Endothelial cell of umbilical vein (primary cell): ENCODE data around the gene ZNF839. TPM values are rescaled to one million over a fixed set of nuclear protein-coding genes. Genes with fewer than 3 reads are reported as not detected.

ENCODE experiments used
- BruUV-seq: library from RNA; stranded (reverse); fragments of 400-500 nt; replicated peaks from 2 replicates; lab custom pipeline; 2021; lab: Mats Ljungman, UMichigan
- CTCF ChIA-PET: fragments of 300-600, 350-600 bp; sonication (Branson Sonifier 250); formaldehyde crosslinking; loops from one replicate; lab custom pipeline; 2021; ENCODE audit warnings: antibody characterized with exemption, inconsistent platforms; lab: Charles Lee
- POLR2A ChIA-PET: fragments of 300-600, 350-600 bp; sonication (Branson Sonifier 250); formaldehyde crosslinking; loops from one replicate; lab custom pipeline; 2021; ENCODE audit warnings: antibody characterized with exemption, inconsistent platforms; lab: Charles Lee
- DNase-seq: peaks from one replicate; pipeline ENCODE4 v3.0.0-alpha.2; 2011; ENCODE audit warnings: low read depth, low spot score
- FAIRE-seq: peaks from 2 replicates; lab custom pipeline; 2011; peaks lifted over from hg19 to GRCh38; lab: Jason Lieb, UNC
- H2AFZ ChIP-seq: 2 replicates; pipeline ENCODE4 v1.6.0; 2012; ENCODE audit warnings: low read depth, low read length, control low read depth, inconsistent platforms
- H3K27ac ChIP-seq: 2 replicates; pipeline ENCODE4 v1.5.1; 2011; ENCODE audit warnings: low read depth, mild to moderate bottlenecking, control low read depth, low read length, moderate library complexity; ENCODE audit not compliant: insufficient read depth
- H3K27me3 ChIP-seq, 2 experiments: 2 replicates each; pipeline versions ENCODE4 v1.6.0 to v1.6.1; 2011; ENCODE audit warnings: low read length in 2 of 2, mixed read lengths in 1 of 2; ENCODE audit not compliant: control insufficient read depth in 2 of 2, insufficient read depth in 2 of 2
- H3K36me3 ChIP-seq, 2 experiments: 2 replicates in 1 of 2; 3 replicates in 1 of 2; pipeline ENCODE4 v1.5.1; 2011; ENCODE audit warnings: low read length in 2 of 2, mild to moderate bottlenecking in 1 of 2, moderate library complexity in 1 of 2; ENCODE audit not compliant: control insufficient read depth in 2 of 2, insufficient read depth in 2 of 2; ENCODE audit errors: extremely low read depth in 1 of 2
- H3K4me1 ChIP-seq: 3 replicates; pipeline ENCODE4 v1.5.1; 2011; ENCODE audit warnings: mild to moderate bottlenecking, low read length; ENCODE audit not compliant: control insufficient read depth, insufficient read depth; ENCODE audit errors: extremely low read depth
- H3K4me2 ChIP-seq: 2 replicates; pipeline ENCODE4 v1.6.1; 2011; ENCODE audit warnings: low read length, control low read depth, mixed read lengths; ENCODE audit not compliant: insufficient read depth
- H3K4me3 ChIP-seq, 3 experiments: fragments of 200-600 bp in 1 of 3; sonication (generic), shearing (Covaris generic) in 1 of 3; replicated peaks in 1 of 3; 2 replicates each; pipeline ENCODE4 v1.5.1; 2011 to 2016; ENCODE audit warnings: control low read depth in 3 of 3, low read length in 3 of 3, mild to moderate bottlenecking in 2 of 3, inconsistent platforms in 1 of 3, low read depth in 1 of 3, moderate library complexity in 1 of 3; ENCODE audit not compliant: insufficient read depth in 1 of 3
- H3K79me2 ChIP-seq: 2 replicates; pipeline ENCODE4 v1.6.0; 2012; ENCODE audit warnings: low read length, inconsistent platforms; ENCODE audit not compliant: control insufficient read depth, insufficient read depth
- H3K9ac ChIP-seq: replicated peaks from 2 replicates; pipeline ENCODE3; 2011; ENCODE audit warnings: low read length, control low read depth; ENCODE audit not compliant: insufficient read depth; ENCODE audit errors: extremely low read depth
- H3K9me1 ChIP-seq: replicated peaks from 3 replicates; pipeline ENCODE4 v1.6.0; 2011; ENCODE audit warnings: mild to moderate bottlenecking, low read length; ENCODE audit not compliant: control insufficient read depth, insufficient read depth; ENCODE audit errors: extremely low read depth
- H3K9me3 ChIP-seq: replicated peaks from 2 replicates; pipeline ENCODE4 v1.5.1; 2012; ENCODE audit warnings: low read length, inconsistent platforms; ENCODE audit not compliant: control insufficient read depth, insufficient read depth
- H4K20me1 ChIP-seq: replicated peaks from 2 replicates; pipeline ENCODE3; 2011; ENCODE audit warnings: mild to moderate bottlenecking, low read length; ENCODE audit not compliant: control insufficient read depth, insufficient read depth; ENCODE audit errors: extremely low read depth
- EZH2 ChIP-seq: IDR thresholded peaks from 2 replicates; pipeline ENCODE4 v1.6.1; 2012; ENCODE audit warnings: borderline replicate concordance, low read depth, mild to moderate bottlenecking, moderate library complexity, low read length, inconsistent platforms; ENCODE audit not compliant: severe bottlenecking
- FOS ChIP-seq: IDR thresholded peaks from 2 replicates; pipeline ENCODE4 v1.6.1; 2011; ENCODE audit warnings: mild to moderate bottlenecking, low read length, moderate library complexity, borderline replicate concordance; ENCODE audit not compliant: insufficient read depth
- GATA2 ChIP-seq: IDR thresholded peaks from 2 replicates; pipeline ENCODE4 v1.7.0; 2011; ENCODE audit warnings: low read depth, mild to moderate bottlenecking, moderate library complexity, mixed read lengths, low read length; ENCODE audit not compliant: insufficient read length, insufficient read depth
- JUN ChIP-seq: IDR thresholded peaks from 2 replicates; pipeline ENCODE4 v1.6.1; 2011; ENCODE audit warnings: borderline replicate concordance, low read depth; ENCODE audit not compliant: insufficient read length, insufficient read depth
- MYC ChIP-seq: IDR thresholded peaks from one replicate; pipeline ENCODE4 v1.6.1; 2011; ENCODE audit warnings: mild to moderate bottlenecking, low read depth, low read length
- POLR2A ChIP-seq: IDR thresholded peaks from 2 replicates; pipeline ENCODE4 v1.6.1; 2012; ENCODE audit warnings: low read depth, mild to moderate bottlenecking, control low read depth, low read length
- POLR2AphosphoS5 ChIP-seq: IDR thresholded peaks from 2 replicates; pipeline ENCODE4 v1.6.1; 2012; ENCODE audit warnings: low read depth, mild to moderate bottlenecking, control low read depth, low read length, moderate library complexity; ENCODE audit not compliant: insufficient read depth
- dilution Hi-C: fragments of 300-500 bp; cut with MboI; formaldehyde crosslinking; loops from one replicate; pipeline ENCODE4 v1.15.0; 2019; ENCODE audit warnings: low sequenced_read_pairs; ENCODE audit not compliant: extremely low pct_ligation_motif_present
- intact Hi-C: fragments of 100-400 bp; cut with micrococcal nuclease; formaldehyde crosslinking; loops from one replicate; pipeline ENCODE4 v1.10.0; 2022
- polyA plus RNA-seq, 4 experiments: library from polyadenylated mRNA; depleted of rRNA in 3 of 4; stranded (reverse) in 3 of 4; unstranded in 1 of 4; fragments of >200 nt; gene quantifications; 2 replicates each; pipeline versions ENCODE4 v1.2.1 to v1.2.3, GENCODE V29; 2011 to 2012; ENCODE audit warnings: missing spikeins in 1 of 4
- total RNA-seq: library from RNA; stranded (reverse); gene quantifications from 2 replicates; pipeline ENCODE4 v1.2.3, GENCODE V29; 2021
- TF ChIP-seq, protein P1 (sequence below), 2 donors: IDR thresholded peaks; 1 replicate in 1 of 2; 2 replicates in 1 of 2; pipeline ENCODE4 v1.5.1; 2011; ENCODE audit warnings: low read length in 2 of 2, mild to moderate bottlenecking in 2 of 2, moderate library complexity in 2 of 2, control low read depth in 1 of 2, inconsistent platforms in 1 of 2, low read depth in 1 of 2; ENCODE audit not compliant: insufficient read depth in 1 of 2; ENCODE audit errors: extremely low read depth in 1 of 2
- TF ChIP-seq, protein P2 (sequence below): IDR thresholded peaks from 2 replicates; pipeline ENCODE4 v1.6.1; 2011; ENCODE audit not compliant: insufficient read depth, insufficient read length

The ZNF839 gene
- total and polyA plus RNA-seq, 2 donors (not counting 3 experiments of a cell fraction or from before 2014, with no cell fraction given), result 9.8 to 12.5 TPM

DNA sequence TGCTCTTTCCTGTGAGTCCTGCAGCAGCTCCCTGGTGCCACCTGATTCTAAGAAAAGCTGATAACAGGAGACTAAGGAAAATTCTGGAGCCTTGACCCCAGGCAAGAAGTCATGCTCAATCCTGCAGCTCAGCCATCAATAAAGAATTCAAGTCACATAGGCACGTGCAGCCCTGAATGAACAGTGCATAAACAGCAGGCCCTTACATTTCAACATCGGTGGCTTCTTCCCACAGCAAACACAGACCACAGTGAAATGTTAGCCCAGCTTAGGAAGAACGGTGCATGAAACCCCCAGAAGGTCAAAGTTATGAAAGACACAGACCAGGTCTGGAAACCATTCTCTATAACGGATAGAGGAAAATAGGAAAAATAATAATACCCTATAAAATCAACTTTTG is 32.7 kb downstream of the ZNF839 start:
- CTCF ChIA-PET, result interaction anchor here (0.6 to 1.7 kb wide), 3 partner anchors 11 to 38 kb away, joined by 3 to 5 read pairs (median 3); partner anchors contain the start of gene TECPR2
- intact Hi-C loops, result no loop called here

More for the DNA sequence above, 32.7 kb downstream of the ZNF839 start:
- H3K4me1 ChIP-seq, result peaks cover 18% of the 10 kb centered on the region
- POLR2A ChIA-PET, result no interaction called here
- dilution Hi-C loops, result no loop called here
- H2AFZ ChIP-seq, result no peak overlapping the region
- H3K79me2 ChIP-seq, result no peaks in the 10 kb centered on the region
- H4K20me1 ChIP-seq, result no peaks in the 10 kb centered on the region
- no peak overlapping the region for H3K4me3 ChIP-seq
- H3K27ac ChIP-seq, result no peak overlapping the region
- TF ChIP-seq, protein P1, sequence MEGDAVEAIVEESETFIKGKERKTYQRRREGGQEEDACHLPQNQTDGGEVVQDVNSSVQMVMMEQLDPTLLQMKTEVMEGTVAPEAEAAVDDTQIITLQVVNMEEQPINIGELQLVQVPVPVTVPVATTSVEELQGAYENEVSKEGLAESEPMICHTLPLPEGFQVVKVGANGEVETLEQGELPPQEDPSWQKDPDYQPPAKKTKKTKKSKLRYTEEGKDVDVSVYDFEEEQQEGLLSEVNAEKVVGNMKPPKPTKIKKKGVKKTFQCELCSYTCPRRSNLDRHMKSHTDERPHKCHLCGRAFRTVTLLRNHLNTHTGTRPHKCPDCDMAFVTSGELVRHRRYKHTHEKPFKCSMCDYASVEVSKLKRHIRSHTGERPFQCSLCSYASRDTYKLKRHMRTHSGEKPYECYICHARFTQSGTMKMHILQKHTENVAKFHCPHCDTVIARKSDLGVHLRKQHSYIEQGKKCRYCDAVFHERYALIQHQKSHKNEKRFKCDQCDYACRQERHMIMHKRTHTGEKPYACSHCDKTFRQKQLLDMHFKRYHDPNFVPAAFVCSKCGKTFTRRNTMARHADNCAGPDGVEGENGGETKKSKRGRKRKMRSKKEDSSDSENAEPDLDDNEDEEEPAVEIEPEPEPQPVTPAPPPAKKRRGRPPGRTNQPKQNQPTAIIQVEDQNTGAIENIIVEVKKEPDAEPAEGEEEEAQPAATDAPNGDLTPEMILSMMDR (IDR thresholded peaks at IDR 0.05; ENCODE audit: extremely low read depth in 1 of 2, insufficient read depth in 1 of 2, low read depth in 1 of 2, low read length in 2 of 2), result no peak
- TF ChIP-seq, protein P2, sequence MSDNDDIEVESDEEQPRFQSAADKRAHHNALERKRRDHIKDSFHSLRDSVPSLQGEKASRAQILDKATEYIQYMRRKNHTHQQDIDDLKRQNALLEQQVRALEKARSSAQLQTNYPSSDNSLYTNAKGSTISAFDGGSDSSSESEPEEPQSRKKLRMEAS, result no peak
- TF ChIP-seq FOS (no peak), GATA2 (no peak), POLR2AphosphoS5 (no peak), POLR2A (no peak), JUN (no peak), MYC (no peak), EZH2 (no peak)
- no peaks in the 10 kb centered on the region for H3K9me3 ChIP-seq
- H3K27me3 ChIP-seq, result no peaks in the 10 kb centered on the region
- no peaks in the 10 kb centered on the region for H3K9me1 ChIP-seq
- no TSS peak for BruUV-seq
- DNase-seq (no peak), FAIRE-seq (no peak)
- H3K9ac ChIP-seq, result no peak overlapping the region
- H3K36me3 ChIP-seq, result peaks cover 5 to 10% of the 10 kb centered on the region in 2 experiments
- H3K4me2 ChIP-seq, result no peak overlapping the region
